OCI-LY7 (cell line): ENCODE measurements around the gene TNS3. TPM values are rescaled to one million over a fixed set of nuclear protein-coding genes. Genes with fewer than 3 reads are reported as not detected.

ENCODE experiments used
- BruUV-seq: library from RNA; stranded (reverse); fragments of 400-500 nt; replicated peaks from 2 replicates; lab custom pipeline; 2021; lab: Mats Ljungman, UMichigan
- CTCF ChIA-PET: fragments of 300-600 bp; sonication (Branson Sonifier 250); formaldehyde crosslinking; loops from one replicate; lab custom pipeline; 2022; ENCODE audit warnings: antibody characterized with exemption; ENCODE audit not compliant: unreplicated experiment; lab: Charles Lee
- POLR2A ChIA-PET: fragments of 300-600 bp; sonication (Branson Sonifier 250); formaldehyde crosslinking; loops from one replicate; lab custom pipeline; 2022; ENCODE audit warnings: antibody characterized with exemption; lab: Charles Lee
- DNase-seq: peaks from one replicate; pipeline ENCODE4 v3.0.0-alpha.2; 2015; ENCODE audit warnings: low spot score
- H2AFZ ChIP-seq: fragments of 200-600 bp; sonication (generic), shearing (Covaris generic); 2 replicates; pipeline ENCODE4 v1.6.1; 2014; ENCODE audit warnings: mild to moderate bottlenecking, antibody characterized with exemption, low read length, moderate library complexity
- H3K27ac ChIP-seq: fragments of 200-600 bp; sonication (generic); 2 replicates; pipeline ENCODE4 v1.5.1; 2014; ENCODE audit warnings: mixed run types, low read depth, mild to moderate bottlenecking, moderate library complexity, low read length, inconsistent platforms; ENCODE audit not compliant: poor library complexity, severe bottlenecking
- H3K36me3 ChIP-seq: fragments of 200-600 bp; sonication (generic); 2 replicates; pipeline ENCODE4 v1.6.1; 2014; ENCODE audit warnings: mild to moderate bottlenecking, antibody characterized with exemption, low read length, moderate library complexity, mixed read lengths; ENCODE audit not compliant: insufficient read depth
- H3K4me1 ChIP-seq: fragments of 200-600 bp; sonication (generic); 2 replicates; pipeline ENCODE4 v1.5.1; 2014; ENCODE audit warnings: mild to moderate bottlenecking, low read length; ENCODE audit not compliant: insufficient read depth, poor library complexity, severe bottlenecking
- H3K4me2 ChIP-seq: fragments of 200-600 bp; sonication (generic); 2 replicates; pipeline ENCODE4 v1.6.1; 2014; ENCODE audit warnings: mild to moderate bottlenecking, low read length
- H3K4me3 ChIP-seq: fragments of 200-600 bp; sonication (generic); 2 replicates; pipeline ENCODE4 v1.5.1; 2014; ENCODE audit warnings: mild to moderate bottlenecking, low read depth, low read length; ENCODE audit not compliant: poor library complexity, severe bottlenecking
- H3K79me2 ChIP-seq: fragments of 200-600 bp; sonication (generic); 2 replicates; pipeline ENCODE4 v1.6.1; 2016; ENCODE audit warnings: low read depth, mild to moderate bottlenecking, low read length, moderate library complexity, mixed read lengths; ENCODE audit not compliant: insufficient read depth
- H3K9me2 ChIP-seq: fragments of 200-600 bp; sonication (generic); 2 replicates; pipeline ENCODE4 v1.6.1; 2016; ENCODE audit warnings: mild to moderate bottlenecking, low read length, mixed read lengths; ENCODE audit not compliant: insufficient read depth
- H3K9me3 ChIP-seq: fragments of 200-600 bp; sonication (generic); 2 replicates; pipeline ENCODE4 v1.6.1; 2014; ENCODE audit warnings: mild to moderate bottlenecking, mixed run types, low read length, mixed read lengths
- H4K20me1 ChIP-seq: fragments of 200-600 bp; sonication (generic); 2 replicates; pipeline ENCODE4 v1.6.1; 2014; ENCODE audit warnings: mild to moderate bottlenecking, antibody characterized with exemption, low read length, moderate library complexity, mixed read lengths; ENCODE audit not compliant: insufficient read depth
- CTCF ChIP-seq: fragments of 200-600 bp; sonication (generic); conservative IDR thresholded peaks from 2 replicates; pipeline ENCODE4 v1.5.1; 2014; ENCODE audit warnings: mild to moderate bottlenecking, antibody characterized with exemption, low read length, moderate library complexity, mixed read lengths
- EZH2phosphoT487 ChIP-seq: fragments of 200-600 bp; sonication (generic); IDR thresholded peaks from 2 replicates; pipeline ENCODE4 v1.6.1; 2018; ENCODE audit warnings: low read depth, borderline replicate concordance, mild to moderate bottlenecking, mixed run types, antibody characterized with exemption, low read length, moderate library complexity, mixed read lengths
- intact Hi-C: fragments of 100-400 bp; cut with micrococcal nuclease; formaldehyde crosslinking; loops from one replicate; pipeline ENCODE4 v1.10.0; 2022; ENCODE audit not compliant: unreplicated experiment
- total RNA-seq, 2 experiments: library from RNA; depleted of rRNA in 1 of 2; stranded (reverse); fragments of >200 nt in 1 of 2; shearing (Covaris generic) in 1 of 2; gene quantifications; 2 replicates each; pipeline ENCODE4 v1.2.3, GENCODE V29; 2014 to 2022

TNS3 gene
- total RNA-seq, 2 experiments from 2014 or later: 9.5 to 42.1 TPM

GRCh38 chr7:47482013-47482875 lies 99.7 kb downstream of the TNS3 start:
- Histone ChIP-seq H3K4me2 (no peak overlapping the region), H3K4me3 (no peak overlapping the region)
- intact Hi-C loops: loop anchor here (5.0 kb wide), 1 partner anchor 100 kb away; the partner anchor contains the start of gene TNS3

GRCh38 chr7:47481541-47482012 lies 100.3 kb downstream of the TNS3 start:
- Histone ChIP-seq H2AFZ (no peak overlapping the region), H3K4me3 (no peak overlapping the region), H3K4me2 (peak overlapping the region; percentile 60; the same call in 1 of the 2 replicates), H3K79me2 (no peaks in the 10 kb centered on the region), H4K20me1 (no peaks in the 10 kb centered on the region), H3K9me2 (no peaks in the 10 kb centered on the region), H3K36me3 (no peaks in the 10 kb centered on the region), H3K9me3 (no peaks in the 10 kb centered on the region), H3K27ac (no peak overlapping the region), H3K4me1 (peaks cover 33% of the 10 kb centered on the region)
- CTCF ChIA-PET: interaction anchor here (1.1 kb wide), 1 partner anchor 15 kb away, joined by 3 read pairs; no protein-coding TSS in a partner anchor
- TF ChIP-seq EZH2phosphoT487 (no peak), CTCF (no peak)
- DNase-seq: no peak
- intact Hi-C loops: loop anchor here (5.0 kb wide), 1 partner anchor 101 kb away; the partner anchor contains the start of gene TNS3
- BruUV-seq: no TSS peak
- POLR2A ChIA-PET: no interaction called here

More at GRCh38 chr7:47482013-47482875, 99.7 kb downstream of the TNS3 start:
- H3K9me3 ChIP-seq: no peaks in the 10 kb centered on the region
- DNase-seq: no peak
- no peak for TF ChIP-seq EZH2phosphoT487
- TF ChIP-seq CTCF: no peak
- no peaks in the 10 kb centered on the region for H3K79me2 ChIP-seq
- H3K9me2 ChIP-seq: no peaks in the 10 kb centered on the region
- no peak overlapping the region for H2AFZ ChIP-seq
- peaks cover 33% of the 10 kb centered on the region for H3K4me1 ChIP-seq
- H4K20me1 ChIP-seq: no peaks in the 10 kb centered on the region
- ChIA-PET CTCF (no interaction called here), POLR2A (interaction anchor here (0.5 to 0.7 kb wide), 3 partner anchors 232 to 525 kb away, joined by 3 to 4 read pairs (median 4); no protein-coding TSS in a partner anchor)
- no TSS peak for BruUV-seq
- no peaks in the 10 kb centered on the region for H3K36me3 ChIP-seq
- no peak overlapping the region for H3K27ac ChIP-seq
